Esophagus muscularis mucosa (tissue), 4 donors: Measurements from ENCODE around the gene CD38. TPM values are rescaled to one million over a fixed set of nuclear protein-coding genes. Genes with fewer than 3 reads are reported as not detected.

ENCODE experiments used
- DNase-seq: peaks from one replicate; pipeline ENCODE4 v3.0.0-alpha.2; 2017; ENCODE audit errors: extremely low spot score
- H3K27ac ChIP-seq, 4 donors: fragments of 200-600 bp; sonication (generic); replicated peaks in 1 of 4; 1 replicate in 3 of 4; 2 replicates in 1 of 4; pipeline ENCODE4 v1.5.1; 2016 to 2019; ENCODE audit warnings: mild to moderate bottlenecking in 1 of 4
- H3K27me3 ChIP-seq, 4 donors: fragments of 200-600 bp; sonication (generic); one replicate each; pipeline versions ENCODE4 v1.5.1 to v1.6.0; 2016 to 2019
- H3K36me3 ChIP-seq, 4 donors: fragments of 200-600 bp; sonication (generic); one replicate each; pipeline ENCODE4 v1.5.1; 2016 to 2019
- H3K4me1 ChIP-seq, 4 donors: fragments of 200-600 bp; sonication (generic); one replicate each; pipeline ENCODE4 v1.5.1; 2016 to 2019
- H3K4me3 ChIP-seq, 4 donors: fragments of 200-600 bp; sonication (generic); 1 replicate in 2 of 4; 2 replicates in 2 of 4; pipeline ENCODE4 v1.5.1; 2016 to 2019; ENCODE audit warnings: mild to moderate bottlenecking in 4 of 4, moderate library complexity in 1 of 4
- H3K9me3 ChIP-seq, 4 donors: fragments of 200-600 bp; sonication (generic); 1 replicate in 3 of 4; 2 replicates in 1 of 4; pipeline ENCODE4 v1.5.1; 2016 to 2019
- EP300 ChIP-seq: sonication (generic); formaldehyde crosslinking; IDR thresholded peaks from one replicate; pipeline ENCODE4 v1.6.1; 2017; ENCODE audit warnings: antibody characterized with exemption
- POLR2A ChIP-seq: fragments of 450-650 bp; IDR thresholded peaks from one replicate; pipeline ENCODE4 v1.6.1; 2017; ENCODE audit warnings: antibody characterized with exemption, moderate library complexity, mild to moderate bottlenecking, low read depth
- POLR2AphosphoS5 ChIP-seq, 2 donors: sonication (generic); formaldehyde crosslinking; IDR thresholded peaks; one replicate each; pipeline ENCODE4 v1.6.1; 2017; ENCODE audit warnings: antibody characterized with exemption in 2 of 2
- WGBS: methylation state at CpG from one replicate; pipeline ENCODE4 v1.1.5; 2018; 5-methylcytosine and 5-hydroxymethylcytosine counted together
- intact Hi-C: fragments of 100-400 bp; cut with DNase I; formaldehyde crosslinking; loops from one replicate; pipeline ENCODE4 v1.15.1; 2023
- total RNA-seq, 4 donors: library from RNA; depleted of rRNA; stranded (reverse); fragments of >200 nt; gene quantifications; one replicate each; pipeline versions ENCODE4 v1.1.0 to v1.2.1, GENCODE V29; 2016
- TF ChIP-seq, protein P1 (sequence below), 3 experiments: fragments of 200-600 bp in 2 of 3; fragments of 450-650 bp in 1 of 3; sonication (generic) in 2 of 3; IDR thresholded peaks; one replicate each; pipeline ENCODE4 v1.5.1; 2017 to 2019; ENCODE audit warnings: antibody characterized with exemption in 3 of 3, mild to moderate bottlenecking in 2 of 3, moderate library complexity in 1 of 3

The CD38 gene
- total RNA-seq, 4 donors from 2014 or later = 1.4 to 5.8 (median 2.6) TPM

DNA sequence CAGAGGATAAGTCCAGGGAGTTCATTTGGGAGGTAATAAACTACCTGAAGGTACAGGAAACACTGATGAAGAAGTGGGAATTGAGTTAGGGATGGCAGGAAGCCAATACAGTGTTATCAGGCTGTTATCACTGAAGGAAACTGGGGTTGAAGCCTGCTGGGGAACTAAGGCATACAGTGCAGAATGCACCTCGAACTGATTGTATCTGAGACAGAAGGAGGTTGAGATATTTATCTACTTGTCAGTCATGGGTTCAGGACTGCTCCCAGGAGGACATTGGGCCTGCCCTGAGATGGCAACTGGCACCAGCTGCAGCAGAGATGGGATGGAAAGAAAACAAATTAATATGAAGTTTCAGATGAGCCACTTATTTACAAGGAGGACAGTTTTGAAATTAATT, 35.5 kb upstream of the CD38 start:
- H3K27ac ChIP-seq = no peak overlapping the region
- 42% methylated on average over 1 of the region's 1 CpG for WGBS
- DNase-seq = no peak
- no peaks in the 10 kb centered on the region for H3K36me3 ChIP-seq
- no peaks in the 10 kb centered on the region for H3K4me1 ChIP-seq
- TF ChIP-seq EP300 = no peak
- TF ChIP-seq POLR2AphosphoS5 (IDR thresholded peaks at IDR 0.05) = no peak
- TF ChIP-seq POLR2A = no peak
- no peaks in the 10 kb centered on the region for H3K27me3 ChIP-seq
- H3K4me3 ChIP-seq = no peak overlapping the region
- H3K9me3 ChIP-seq = no peaks in the 10 kb centered on the region
- intact Hi-C loops = no loop called here

- TF ChIP-seq, protein P1, sequence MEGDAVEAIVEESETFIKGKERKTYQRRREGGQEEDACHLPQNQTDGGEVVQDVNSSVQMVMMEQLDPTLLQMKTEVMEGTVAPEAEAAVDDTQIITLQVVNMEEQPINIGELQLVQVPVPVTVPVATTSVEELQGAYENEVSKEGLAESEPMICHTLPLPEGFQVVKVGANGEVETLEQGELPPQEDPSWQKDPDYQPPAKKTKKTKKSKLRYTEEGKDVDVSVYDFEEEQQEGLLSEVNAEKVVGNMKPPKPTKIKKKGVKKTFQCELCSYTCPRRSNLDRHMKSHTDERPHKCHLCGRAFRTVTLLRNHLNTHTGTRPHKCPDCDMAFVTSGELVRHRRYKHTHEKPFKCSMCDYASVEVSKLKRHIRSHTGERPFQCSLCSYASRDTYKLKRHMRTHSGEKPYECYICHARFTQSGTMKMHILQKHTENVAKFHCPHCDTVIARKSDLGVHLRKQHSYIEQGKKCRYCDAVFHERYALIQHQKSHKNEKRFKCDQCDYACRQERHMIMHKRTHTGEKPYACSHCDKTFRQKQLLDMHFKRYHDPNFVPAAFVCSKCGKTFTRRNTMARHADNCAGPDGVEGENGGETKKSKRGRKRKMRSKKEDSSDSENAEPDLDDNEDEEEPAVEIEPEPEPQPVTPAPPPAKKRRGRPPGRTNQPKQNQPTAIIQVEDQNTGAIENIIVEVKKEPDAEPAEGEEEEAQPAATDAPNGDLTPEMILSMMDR (IDR thresholded peaks at IDR 0.05) = no peak
- TF ChIP-seq EP300 (no peak), POLR2A (no peak), POLR2AphosphoS5 (IDR thresholded peaks at IDR 0.05) (no peak)
These were observed 34.0 kb upstream of the CD38 start for GRCh38 chr4:15744016-15744545.

GRCh38 chr4:15746110-15746509, 32.0 kb upstream of the CD38 start:
- intact Hi-C loops = no loop called here
- no peak for TF ChIP-seq POLR2AphosphoS5 (IDR thresholded peaks at IDR 0.05)
- no peak for TF ChIP-seq POLR2A
- TF ChIP-seq, protein P1 (IDR thresholded peaks at IDR 0.05) = no peak
- no peak for TF ChIP-seq EP300
- Histone ChIP-seq H3K9me3 (no peaks in the 10 kb centered on the region), H3K4me3 (no peak overlapping the region), H3K4me1 (no peaks in the 10 kb centered on the region), H3K36me3 (no peaks in the 10 kb centered on the region), H3K27me3 (no peaks in the 10 kb centered on the region), H3K27ac (no peak overlapping the region)
- WGBS = 91% methylated on average over 1 of the region's 1 CpG
- no peak for DNase-seq

More at GRCh38 chr4:15744016-15744545, 34.0 kb upstream of the CD38 start:
- Histone ChIP-seq H3K4me3 (no peak overlapping the region), H3K9me3 (no peaks in the 10 kb centered on the region), H3K27me3 (no peaks in the 10 kb centered on the region), H3K4me1 (no peaks in the 10 kb centered on the region), H3K27ac (no peak overlapping the region), H3K36me3 (no peaks in the 10 kb centered on the region)
- no peak for DNase-seq
- 41% methylated on average over 5 of the region's 5 CpGs for WGBS
- intact Hi-C loops = no loop called here

GRCh38 chr4:15749001-15749400, 29.1 kb upstream of the CD38 start:
- Histone ChIP-seq H3K4me1 (peaks cover 0 to 3% (median 0%) of the 10 kb centered on the region in 4 donors), H3K9me3 (no peaks in the 10 kb centered on the region), H3K4me3 (no peak overlapping the region), H3K27me3 (no peaks in the 10 kb centered on the region), H3K27ac (no peak overlapping the region), H3K36me3 (no peaks in the 10 kb centered on the region)
- WGBS = 68% methylated on average over 6 of the region's 6 CpGs
- TF ChIP-seq EP300 (no peak), POLR2A (no peak)
- intact Hi-C loops = no loop called here
- no peak for DNase-seq

DNA sequence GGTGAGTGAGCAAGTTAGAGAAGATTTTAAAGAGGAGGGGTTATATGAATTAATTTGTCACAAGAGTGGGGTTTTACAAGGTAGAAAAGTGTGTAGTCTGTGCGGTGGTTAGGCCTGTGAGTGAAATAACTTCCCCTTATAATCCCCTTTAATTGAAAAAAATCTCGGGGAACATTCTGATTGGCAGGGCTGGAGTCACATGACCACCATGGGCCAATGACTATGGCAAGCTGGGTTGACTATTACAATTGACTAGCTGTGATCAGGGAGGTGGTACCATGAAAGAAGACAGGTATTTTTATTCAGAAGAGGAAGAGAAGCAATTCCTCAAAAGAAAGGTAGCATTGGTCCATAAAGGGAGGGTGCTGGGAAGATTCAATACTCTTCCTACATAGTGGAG, 27.0 kb upstream of the CD38 start:
- no peak overlapping the region for H3K27ac ChIP-seq
- 96% methylated on average over 2 of the region's 2 CpGs for WGBS
- DNase-seq = no peak
- H3K36me3 ChIP-seq = no peaks in the 10 kb centered on the region
- H3K4me1 ChIP-seq = peaks cover 0 to 7% (median 0%) of the 10 kb centered on the region in 4 donors
- H3K9me3 ChIP-seq = no peaks in the 10 kb centered on the region
- intact Hi-C loops = no loop called here
- H3K4me3 ChIP-seq = no peak overlapping the region
- TF ChIP-seq EP300 = no peak
- TF ChIP-seq, protein P1 (IDR thresholded peaks at IDR 0.05) = no peak
- no peak for TF ChIP-seq POLR2A
- no peak for TF ChIP-seq POLR2AphosphoS5 (IDR thresholded peaks at IDR 0.05)
- no peaks in the 10 kb centered on the region for H3K27me3 ChIP-seq

- H3K36me3 ChIP-seq = no peaks in the 10 kb centered on the region
- no peaks in the 10 kb centered on the region for H3K27me3 ChIP-seq
- H3K4me1 ChIP-seq = peaks cover 0 to 7% (median 0%) of the 10 kb centered on the region in 4 donors
- no peak for TF ChIP-seq POLR2A
- TF ChIP-seq, protein P1 (IDR thresholded peaks at IDR 0.05) = no peak
- TF ChIP-seq POLR2AphosphoS5 (IDR thresholded peaks at IDR 0.05) = no peak
- TF ChIP-seq EP300 = no peak
- no peaks in the 10 kb centered on the region for H3K9me3 ChIP-seq
- H3K4me3 ChIP-seq = no peak overlapping the region
- DNase-seq = no peak
- WGBS = 87% methylated on average over 6 of the region's 6 CpGs
- intact Hi-C loops = no loop called here
- no peak overlapping the region for H3K27ac ChIP-seq
These were observed 25.0 kb upstream of the CD38 start for GRCh38 chr4:15753081-15753480.
